HG03457 (cell line): ENCODE results near the gene ILK.
A peak's percentile ranks its signal among the peaks of the same experiment; 100 is the strongest.

Source experiments
- ATAC-seq: cut with Tn5 transposase; IDR thresholded peaks from one replicate; pipeline ENCODE4 v1.9.1; 2021; ENCODE audit warnings: moderate number of reproducible peaks; ENCODE audit not compliant: unreplicated experiment

ILK gene

GRCh38 chr11:6603287-6604080, at the start of gene ILK, which contains the start of gene RRP8:
ILK (plus strand) TSS chr11:6603774; CDS start chr11:6604272, 498 bp downstream.
RRP8 (minus strand) TSS chr11:6603616; CDS start chr11:6603502, 114 bp downstream.
- ATAC-seq: peak; percentile 52

- no peak for ATAC-seq
Observed at GRCh38 chr11:6554828-6555706, 48.5 kb upstream of the ILK start.

GRCh38 chr11:6556139-6556949, 47.2 kb upstream of the ILK start:
- ATAC-seq: no peak

DNA sequence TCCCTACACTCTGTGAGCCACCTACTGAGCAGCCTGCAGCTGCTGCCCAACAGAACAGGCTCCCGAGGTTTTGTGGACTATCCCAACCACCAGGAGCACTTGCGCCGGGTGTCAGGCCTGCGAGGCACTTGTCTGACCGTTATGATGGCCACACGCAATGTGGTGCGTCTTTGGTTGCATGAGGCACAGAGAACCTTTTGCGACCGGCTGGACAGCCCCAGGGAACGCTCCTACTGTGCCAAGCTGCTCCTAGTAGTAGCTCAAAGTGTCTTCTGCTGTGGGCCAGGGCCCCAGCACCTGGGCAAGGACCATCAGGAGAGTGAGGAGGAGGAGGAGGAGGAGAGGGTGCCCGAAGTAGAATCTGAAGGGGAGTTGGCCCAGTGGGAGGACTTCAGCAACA, 46.5 kb upstream of the ILK start:
- ATAC-seq: no peak

- no peak for ATAC-seq
Observed at GRCh38 chr11:6557761-6558674, 45.6 kb upstream of the ILK start.

DNA sequence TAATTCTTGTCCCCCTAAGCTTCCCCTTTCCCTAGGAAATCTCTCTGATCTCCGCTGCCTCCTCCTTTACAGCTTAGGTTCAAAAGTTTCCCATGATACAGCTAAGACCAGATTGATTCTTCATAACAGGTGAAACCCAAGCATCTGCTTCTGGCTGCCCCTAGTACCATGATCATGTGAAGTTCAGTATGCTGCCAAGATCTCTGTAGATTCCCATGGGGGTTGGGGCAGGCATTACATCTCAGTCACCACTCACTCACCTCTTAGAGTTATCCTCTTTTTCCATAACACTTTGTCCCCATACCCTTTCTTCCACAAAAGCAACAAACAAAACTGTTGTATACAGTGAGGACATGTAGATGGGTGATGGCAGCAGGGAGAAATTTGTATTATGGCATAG, 44.2 kb upstream of the ILK start:
- no peak for ATAC-seq

DNA sequence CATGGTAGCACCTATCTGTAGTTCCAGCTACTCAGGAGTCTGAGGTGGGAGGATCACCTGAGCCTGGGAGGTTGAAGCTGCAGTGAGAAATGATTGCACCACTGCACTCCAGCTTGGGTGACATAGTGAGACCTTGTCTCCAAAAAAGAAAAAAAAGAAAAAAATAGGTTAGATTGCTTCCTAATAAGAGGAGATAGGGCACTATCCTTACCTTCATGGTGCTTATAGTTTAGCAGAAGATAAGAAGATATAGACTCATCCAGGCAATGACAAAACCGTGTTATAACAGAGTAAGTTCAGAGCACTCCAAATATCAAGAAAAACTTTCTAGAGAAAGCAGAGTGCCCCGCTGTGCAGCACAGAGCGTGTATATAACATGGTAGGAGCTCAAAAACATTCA, 42.3 kb upstream of the ILK start:
- no peak for ATAC-seq

DNA sequence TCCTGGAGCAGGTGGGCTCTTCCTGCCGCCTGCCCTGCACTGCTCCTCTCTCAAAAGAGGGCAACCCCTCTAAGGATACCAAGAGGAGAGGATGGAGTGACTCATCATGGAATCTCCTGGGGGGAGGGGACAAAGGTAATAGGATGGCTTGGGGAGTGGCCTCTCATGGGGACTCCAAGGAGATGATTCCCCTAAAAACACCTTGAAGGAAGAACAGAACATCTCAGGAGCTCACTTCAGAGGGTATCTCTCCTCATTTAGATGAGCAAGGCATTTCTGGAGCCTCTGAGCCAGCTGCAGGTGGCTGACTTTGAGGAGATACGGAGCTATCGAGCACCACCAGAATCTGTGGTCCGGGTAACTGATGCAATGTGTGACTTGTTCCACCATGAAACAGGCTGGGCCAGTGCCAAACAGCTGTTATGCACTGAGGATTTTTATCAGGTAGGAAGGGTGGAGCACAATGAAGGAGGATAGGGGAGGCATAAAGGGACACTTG, 40.4 kb upstream of the ILK start:
- no peak for ATAC-seq

DNA sequence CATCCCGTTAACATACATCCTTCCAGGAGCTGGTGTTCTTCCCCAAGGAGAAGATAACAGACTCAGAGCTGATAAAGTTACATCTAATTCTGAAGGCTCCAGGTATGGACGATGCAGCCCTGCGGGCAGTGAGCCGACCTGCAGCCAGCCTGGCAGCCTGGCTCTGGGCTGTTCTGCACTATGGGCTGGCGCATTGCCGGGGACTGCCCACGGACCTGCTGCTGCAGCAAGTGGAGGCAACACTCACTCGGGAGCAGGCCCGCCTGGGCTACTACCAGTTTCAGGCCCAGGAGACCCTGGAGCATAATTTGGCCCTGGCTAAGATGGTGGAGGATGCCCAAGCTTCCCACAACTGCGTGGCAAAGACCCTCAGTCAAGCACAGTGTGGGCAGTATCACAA, 39.9 kb upstream of the ILK start:
- ATAC-seq: no peak

DNA sequence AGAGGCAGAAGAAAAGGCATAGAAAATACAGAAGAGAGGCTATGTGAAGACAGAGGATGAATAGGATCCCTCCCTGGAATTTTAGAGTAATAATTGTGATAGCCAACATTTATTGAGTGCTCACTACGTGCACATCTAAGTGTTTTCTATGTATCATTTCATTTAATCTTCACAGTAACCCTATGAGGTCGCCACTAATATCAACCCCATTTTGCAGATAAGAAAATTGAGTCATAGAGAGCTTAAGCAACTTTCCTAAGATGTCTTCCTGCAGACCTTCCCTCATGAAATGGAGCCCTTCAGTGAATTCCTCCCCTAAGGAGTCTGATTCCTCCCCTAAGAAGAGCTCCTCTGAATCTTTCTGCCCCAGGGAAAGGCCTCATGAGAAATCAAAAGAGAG, 38.2 kb upstream of the ILK start:
- no peak for ATAC-seq

- ATAC-seq: no peak
Observed at GRCh38 chr11:6565988-6566703, 37.4 kb upstream of the ILK start.

GRCh38 chr11:6566704-6567370, 36.7 kb upstream of the ILK start:
- no peak for ATAC-seq

DNA sequence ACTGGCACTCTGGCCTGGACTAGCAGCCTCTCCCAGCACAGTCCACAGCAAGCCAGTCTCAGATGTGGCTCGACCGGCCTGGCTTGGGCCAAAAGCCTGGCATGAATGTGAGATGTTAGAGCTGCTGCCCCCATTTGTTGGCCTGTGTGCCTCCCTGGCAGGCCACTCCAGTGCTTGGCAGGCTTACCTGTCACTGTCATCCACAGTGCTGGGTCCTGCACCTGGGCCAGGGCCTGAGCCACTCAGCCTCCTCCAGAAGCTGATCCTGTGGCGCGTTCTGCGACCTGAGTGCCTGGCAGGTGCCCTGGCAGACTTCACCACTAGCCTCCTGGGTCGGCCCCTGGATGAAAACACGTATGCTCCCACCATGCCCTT, 36.2 kb upstream of the ILK start:
- no peak for ATAC-seq

DNA sequence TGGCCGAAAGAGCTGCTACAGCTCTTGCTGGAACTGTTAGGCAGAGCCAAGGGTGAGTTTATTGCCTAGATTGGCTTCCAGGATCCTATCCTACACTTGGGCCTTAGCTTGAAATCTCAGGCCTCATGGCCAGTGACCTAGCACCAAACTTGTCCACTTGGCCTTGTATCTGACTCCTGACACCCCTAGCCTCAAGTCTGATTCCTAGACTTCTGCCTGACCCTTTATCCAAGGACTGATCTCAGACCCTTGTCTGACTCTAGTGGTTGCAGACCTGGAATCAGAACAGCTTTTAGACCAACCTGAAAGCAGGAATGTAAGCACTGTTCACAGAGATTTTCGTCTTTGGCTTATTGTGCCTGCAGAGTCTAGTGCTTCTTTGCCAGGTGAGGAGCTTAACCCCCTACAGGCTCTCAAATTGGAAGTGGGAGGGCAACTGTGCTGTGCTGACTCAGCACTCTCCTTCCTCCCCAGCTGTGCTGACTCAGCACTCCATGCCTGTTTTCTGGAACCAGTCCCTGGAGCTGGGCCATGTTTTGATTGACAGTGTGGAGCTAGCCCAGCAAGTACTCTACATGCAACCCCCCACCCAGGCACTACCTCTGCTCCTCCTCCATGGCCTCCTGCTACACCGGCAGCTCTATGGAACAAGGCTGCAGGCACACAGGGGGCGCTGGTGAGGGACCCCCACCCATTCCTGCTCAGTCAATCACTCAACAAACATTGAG, 35.2 kb upstream of the ILK start:
- no peak for ATAC-seq

DNA sequence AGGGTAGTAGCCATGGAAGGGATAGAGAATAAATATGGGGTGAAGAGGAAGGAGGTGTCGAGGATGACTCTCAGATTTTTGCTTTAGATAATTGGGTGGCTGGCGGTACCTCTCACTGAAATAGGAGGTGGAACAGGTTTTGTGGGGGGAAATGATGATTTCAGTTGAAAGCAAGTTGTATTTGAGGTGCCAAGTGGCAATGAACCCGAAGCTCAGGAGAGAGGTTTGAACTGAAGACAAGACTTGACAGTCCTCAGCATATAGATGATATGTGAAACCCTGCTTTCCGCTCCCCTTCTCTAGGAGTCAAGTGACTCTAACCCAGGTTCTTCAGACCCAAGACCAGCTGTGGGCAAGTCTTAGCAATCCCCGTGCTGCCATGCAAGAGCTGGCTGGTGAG, 33.9 kb upstream of the ILK start:
- ATAC-seq: no peak

DNA sequence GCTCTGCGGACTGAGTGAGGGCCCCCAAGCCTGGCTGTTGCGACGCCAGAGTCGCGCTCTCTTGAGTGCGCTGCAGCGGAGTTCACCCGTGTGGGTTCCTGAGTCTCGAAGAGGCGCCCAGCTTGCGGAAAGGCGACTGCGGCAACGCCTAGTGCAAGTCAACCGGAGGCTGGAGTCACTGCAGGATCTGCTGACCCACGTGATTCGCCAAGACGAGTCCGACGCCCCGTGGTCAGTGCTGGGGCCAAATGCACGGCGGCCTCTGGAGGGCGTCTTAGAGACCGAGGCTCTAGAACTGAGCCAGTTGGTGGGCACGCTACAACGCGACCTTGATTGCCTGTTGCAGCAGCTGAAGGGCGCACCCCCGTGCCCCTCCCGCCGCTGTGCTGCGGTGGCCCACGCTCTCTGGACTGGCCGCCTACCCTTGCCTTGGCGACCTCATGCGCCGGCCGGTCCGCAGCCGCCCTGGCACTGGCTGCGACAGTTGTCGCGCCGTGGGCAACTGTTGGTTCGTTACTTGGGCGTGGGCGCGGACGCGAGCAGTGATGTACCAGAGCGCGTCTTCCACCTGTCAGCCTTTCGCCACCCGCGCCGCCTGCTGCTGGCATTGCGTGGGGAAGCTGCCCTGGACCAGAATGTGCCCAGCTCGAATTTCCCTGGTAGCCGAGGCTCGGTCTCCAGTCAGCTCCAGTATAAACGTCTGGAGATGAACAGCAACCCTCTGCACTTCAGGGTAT, 32.7 kb upstream of the ILK start:
- no peak for ATAC-seq

- ATAC-seq: no peak
Observed at GRCh38 chr11:6571434-6572008, 32.1 kb upstream of the ILK start.
